SK-N-SH treated with all-trans-retinoic acid at 6 μM for 48 hours (cell line): ENCODE results near the gene B2M.

ENCODE experiments used
- ATAC-seq: fragments of 200-7000 bp; cut with Tn5 transposase; 3 replicates; pipeline ENCODE4 v1.9.1; 2020; ENCODE audit warnings: mild to moderate bottlenecking, moderate library complexity
- ARNTL ChIP-seq: fragments of 450-650 bp; formaldehyde crosslinking; IDR thresholded peaks from 2 replicates; pipeline ENCODE4 v1.5.0; 2020; ENCODE audit warnings: low read depth, mild to moderate bottlenecking, moderate library complexity, borderline replicate concordance
- BACH2 ChIP-seq: fragments of 250-450 bp; sonication (Bioruptor Pico); IDR thresholded peaks from 2 replicates; pipeline ENCODE4 v1.9.0; 2021; ENCODE audit warnings: mild to moderate bottlenecking, borderline replicate concordance
- CREB5 ChIP-seq: fragments of 250-450 bp; sonication (Bioruptor Pico); IDR thresholded peaks from 2 replicates; pipeline ENCODE4 v1.5.1; 2020; ENCODE audit warnings: low read depth, mild to moderate bottlenecking, moderate library complexity
- CSDC2 ChIP-seq: fragments of 250-450 bp; sonication (Bioruptor Pico); IDR thresholded peaks from 2 replicates; pipeline ENCODE4 v1.5.0; 2020; ENCODE audit warnings: mild to moderate bottlenecking, moderate library complexity
- ESRRG ChIP-seq: fragments of 250-450 bp; sonication (Bioruptor Pico); IDR thresholded peaks from 2 replicates; pipeline ENCODE4 v1.6.1; 2021; ENCODE audit warnings: mild to moderate bottlenecking
- ISL1 ChIP-seq: fragments of 250-450 bp; sonication (Bioruptor Pico); IDR thresholded peaks from 2 replicates; pipeline ENCODE4 v2.1.2; 2022; ENCODE audit warnings: mild to moderate bottlenecking, moderate library complexity
- OSR1 ChIP-seq: fragments of 250-450 bp; sonication (Bioruptor Pico); IDR thresholded peaks from 2 replicates; pipeline ENCODE4 v1.8.0; 2022; ENCODE audit warnings: moderate library complexity, mild to moderate bottlenecking, inconsistent platforms
- PATZ1 ChIP-seq: fragments of 250-450 bp; sonication (Bioruptor Pico); IDR thresholded peaks from 2 replicates; pipeline ENCODE4 v1.8.0; 2020; ENCODE audit warnings: mild to moderate bottlenecking, moderate library complexity, borderline replicate concordance
- POU6F1 ChIP-seq: fragments of 250-450 bp; sonication (Bioruptor Pico); IDR thresholded peaks from 2 replicates; pipeline ENCODE4 v1.8.0; 2021; ENCODE audit warnings: low read depth, mild to moderate bottlenecking, moderate library complexity, borderline replicate concordance
- PPARA ChIP-seq: fragments of 250-450 bp; sonication (Bioruptor Pico); IDR thresholded peaks from 2 replicates; pipeline ENCODE4 v1.5.0; 2020; ENCODE audit warnings: mild to moderate bottlenecking, borderline replicate concordance
- RARB ChIP-seq: fragments of 250-450 bp; sonication (Bioruptor Pico); IDR thresholded peaks from 2 replicates; pipeline ENCODE4 v1.8.0; 2021; ENCODE audit warnings: mild to moderate bottlenecking, moderate library complexity
- SNAI2 ChIP-seq: fragments of 250-450 bp; sonication (Bioruptor Pico); IDR thresholded peaks from 2 replicates; pipeline ENCODE4 v1.5.0; 2020; ENCODE audit warnings: mild to moderate bottlenecking, moderate library complexity
- TCF4 ChIP-seq: fragments of 250-450 bp; sonication (Bioruptor Pico); IDR thresholded peaks from 2 replicates; pipeline ENCODE4 v1.8.0; 2021; ENCODE audit warnings: mild to moderate bottlenecking, moderate library complexity, borderline replicate concordance
- TOX ChIP-seq: fragments of 250-450 bp; sonication (Bioruptor Pico); IDR thresholded peaks from 2 replicates; pipeline ENCODE4 v1.8.0; 2021; ENCODE audit warnings: mild to moderate bottlenecking, moderate library complexity, borderline replicate concordance
- TSHZ2 ChIP-seq: fragments of 250-450 bp; sonication (Bioruptor Pico); IDR thresholded peaks from 2 replicates; pipeline ENCODE4 v1.5.0; 2020; ENCODE audit warnings: mild to moderate bottlenecking, moderate library complexity
- ZC3H10 ChIP-seq: fragments of 250-450 bp; sonication (Bioruptor Pico); IDR thresholded peaks from 2 replicates; pipeline ENCODE4 v1.5.1; 2021; ENCODE audit warnings: mild to moderate bottlenecking, moderate library complexity
- ZFP3 ChIP-seq: fragments of 250-450 bp; sonication (Bioruptor Pico); IDR thresholded peaks from 2 replicates; pipeline ENCODE4 v1.5.0; 2020; ENCODE audit warnings: mild to moderate bottlenecking, moderate library complexity
- ZFP30 ChIP-seq: fragments of 450-650 bp; formaldehyde crosslinking; IDR thresholded peaks from 2 replicates; pipeline ENCODE4 v1.5.0; 2022; ENCODE audit warnings: mild to moderate bottlenecking, moderate library complexity
- ZNF70 ChIP-seq: fragments of 450-650 bp; formaldehyde crosslinking; IDR thresholded peaks from 2 replicates; pipeline ENCODE4 v1.5.0; 2020; ENCODE audit warnings: mild to moderate bottlenecking, moderate library complexity
- ZNF8 ChIP-seq: fragments of 450-650 bp; formaldehyde crosslinking; IDR thresholded peaks from 2 replicates; pipeline ENCODE4 v1.5.0; 2020; ENCODE audit warnings: mild to moderate bottlenecking, moderate library complexity

The B2M gene

GRCh38 chr15:44715142-44715796, 4.0 kb downstream of the B2M start:
- ATAC-seq = no peak
- no peak for TF ChIP-seq ZFP30 (CRISPR knock-in tag)
- no peak for TF ChIP-seq ZC3H10 (CRISPR knock-in tag)
- no peak for TF ChIP-seq ZNF70
- TF ChIP-seq ESRRG (CRISPR knock-in tag) = no peak
- no peak for TF ChIP-seq ZFP3 (CRISPR knock-in tag)
- TF ChIP-seq ARNTL (CRISPR knock-in tag) = no peak

- TF ChIP-seq ZNF70 = no peak
- no peak for ATAC-seq
Observed at GRCh38 chr15:44715797-44716334, 4.5 kb downstream of the B2M start.

GRCh38 chr15:44716983-44717602, 5.8 kb downstream of the B2M start:
- no peak for ATAC-seq
- no peak for TF ChIP-seq ISL1
- TF ChIP-seq CSDC2 (CRISPR knock-in tag) = no peak
- TF ChIP-seq ZNF8 (CRISPR knock-in tag) = no peak
- TF ChIP-seq ZFP30 (CRISPR knock-in tag) = no peak
- TF ChIP-seq ARNTL (CRISPR knock-in tag) = no peak
- no peak for TF ChIP-seq TSHZ2 (CRISPR knock-in tag)
- TF ChIP-seq OSR1 (CRISPR knock-in tag) = no peak
- TF ChIP-seq POU6F1 (CRISPR knock-in tag) = no peak
- no peak for TF ChIP-seq TCF4 (CRISPR knock-in tag)
- TF ChIP-seq PPARA (CRISPR knock-in tag) = no peak
- no peak for TF ChIP-seq ZC3H10 (CRISPR knock-in tag)
- no peak for TF ChIP-seq CREB5
- TF ChIP-seq, all 23 proteins: peak for 0

- ATAC-seq = no peak
- TF ChIP-seq ZFP3 (CRISPR knock-in tag) = no peak
- TF ChIP-seq TOX (CRISPR knock-in tag) = no peak
- no peak for TF ChIP-seq POU6F1 (CRISPR knock-in tag)
- no peak for TF ChIP-seq ZNF8 (CRISPR knock-in tag)
- no peak for TF ChIP-seq TSHZ2 (CRISPR knock-in tag)
- TF ChIP-seq ZFP30 (CRISPR knock-in tag) = no peak
- no peak for TF ChIP-seq PATZ1 (CRISPR knock-in tag)
- no peak for TF ChIP-seq PPARA (CRISPR knock-in tag)
- no peak for TF ChIP-seq BACH2 (CRISPR knock-in tag)
- TF ChIP-seq ZNF70 = no peak
- no peak for TF ChIP-seq RARB (CRISPR knock-in tag)
- no peak for TF ChIP-seq ISL1
- TF ChIP-seq SNAI2 = no peak
- no peak for TF ChIP-seq CSDC2 (CRISPR knock-in tag)
- TF ChIP-seq TCF4 (CRISPR knock-in tag) = no peak
- TF ChIP-seq ZC3H10 (CRISPR knock-in tag) = no peak
- no peak for TF ChIP-seq ARNTL (CRISPR knock-in tag)
Observed at GRCh38 chr15:44718180-44718926, 7.0 kb downstream of the B2M start.
